Stimulated activated CD8-positive, alpha-beta memory T cell treated with anti-CD3 and anti-CD28 coated beads, Interleukin-4, amount 100 ng/mL, for 48 hours (primary cell): ENCODE data around the gene MAP2K3.
"Not testable (repeated sequence)": the region's sequence is repeated elsewhere in the genome, so short reads cannot be mapped to it uniquely, and the experiment has no call there.

ENCODE experiments used
- DNase-seq: peaks from one replicate; pipeline ENCODE4 v3.0.0-alpha.2; 2020

Gene MAP2K3

DNA sequence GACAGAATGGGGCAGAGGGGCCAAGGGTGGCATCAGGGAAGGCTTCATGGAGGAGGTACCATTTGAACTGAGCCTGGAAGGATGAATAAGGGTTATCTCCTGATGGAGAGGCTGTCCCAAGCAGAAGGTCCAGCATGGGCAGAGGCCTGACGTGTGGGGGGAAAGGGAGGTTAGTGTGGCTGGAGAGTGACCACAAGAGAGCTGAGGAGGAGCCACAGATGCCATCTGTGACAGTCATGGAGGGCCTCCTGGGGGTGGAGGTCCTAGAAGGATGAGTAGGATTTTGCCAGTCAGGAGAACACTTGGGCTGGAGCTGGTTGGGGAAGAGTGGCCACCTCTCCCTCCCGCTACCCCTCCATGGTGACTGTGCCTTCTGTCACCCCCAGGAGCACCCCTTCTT, 29.2 kb downstream of the MAP2K3 start:
- not testable (repeated sequence) for DNase-seq

DNA sequence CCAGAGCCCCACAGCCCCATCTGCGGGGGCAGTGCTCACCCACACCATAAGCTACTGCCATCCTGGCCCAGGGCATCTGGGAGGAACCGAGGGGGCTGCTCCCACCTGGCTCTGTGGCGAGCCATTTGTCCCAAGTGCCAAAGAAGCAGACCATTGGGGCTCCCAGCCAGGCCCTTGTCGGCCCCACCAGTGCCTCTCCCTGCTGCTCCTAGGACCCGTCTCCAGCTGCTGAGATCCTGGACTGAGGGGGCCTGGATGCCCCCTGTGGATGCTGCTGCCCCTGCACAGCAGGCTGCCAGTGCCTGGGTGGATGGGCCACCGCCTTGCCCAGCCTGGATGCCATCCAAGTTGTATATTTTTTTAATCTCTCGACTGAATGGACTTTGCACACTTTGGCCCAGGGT, 29.8 kb downstream of the MAP2K3 start:
- not testable (repeated sequence) for DNase-seq

DNA sequence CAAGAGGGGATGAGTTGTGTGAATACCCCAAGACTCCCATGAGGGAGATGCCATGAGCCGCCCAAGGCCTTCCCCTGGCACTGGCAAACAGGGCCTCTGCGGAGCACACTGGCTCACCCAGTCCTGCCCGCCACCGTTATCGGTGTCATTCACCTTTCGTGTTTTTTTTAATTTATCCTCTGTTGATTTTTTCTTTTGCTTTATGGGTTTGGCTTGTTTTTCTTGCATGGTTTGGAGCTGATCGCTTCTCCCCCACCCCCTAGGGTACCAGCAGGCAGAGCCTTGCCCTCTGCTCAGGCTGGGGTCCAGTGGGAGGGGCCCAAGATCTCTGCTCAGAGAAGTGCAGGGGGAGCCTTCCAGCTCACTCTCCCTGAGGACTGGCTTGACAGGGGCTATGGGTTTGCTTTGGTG, 30.2 kb downstream of the MAP2K3 start:
- not testable (repeated sequence) for DNase-seq

DNA sequence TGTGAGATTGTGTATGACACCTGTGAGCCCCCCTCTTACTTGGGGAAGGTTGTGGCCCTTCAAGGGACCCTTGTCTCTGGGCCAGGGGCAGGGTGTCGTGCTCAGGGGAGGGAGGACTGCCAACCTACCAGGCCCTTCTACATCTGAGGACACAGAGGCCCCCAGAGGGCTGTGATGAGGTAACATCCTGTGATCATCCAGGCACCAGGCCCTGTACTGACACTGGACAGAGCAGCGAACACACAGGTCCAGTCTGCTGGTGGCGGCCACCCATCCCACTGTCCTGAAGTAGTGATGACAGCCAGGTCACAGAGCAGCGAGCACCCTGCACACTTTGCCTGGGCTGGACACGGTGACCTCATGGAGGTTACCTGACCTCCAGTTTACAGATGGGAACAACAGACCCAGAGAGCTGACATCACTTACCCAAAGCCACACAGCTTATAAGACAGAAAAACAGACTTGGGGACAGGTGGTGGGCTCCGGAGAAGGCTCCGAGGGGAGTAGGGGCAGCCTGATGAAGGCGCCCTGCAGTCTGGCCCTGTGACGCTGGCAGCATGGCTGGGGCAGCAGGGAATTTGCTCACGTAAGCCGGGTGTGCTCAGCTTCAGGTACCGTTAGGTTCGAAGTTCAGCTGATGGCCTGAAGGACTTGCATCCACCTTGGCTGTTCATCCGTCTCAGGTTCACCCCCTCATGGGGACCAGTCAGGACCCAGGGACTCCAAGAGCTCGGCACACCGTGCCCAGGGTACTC, 30.9 kb downstream of the MAP2K3 start:
- not testable (repeated sequence) for DNase-seq

DNA sequence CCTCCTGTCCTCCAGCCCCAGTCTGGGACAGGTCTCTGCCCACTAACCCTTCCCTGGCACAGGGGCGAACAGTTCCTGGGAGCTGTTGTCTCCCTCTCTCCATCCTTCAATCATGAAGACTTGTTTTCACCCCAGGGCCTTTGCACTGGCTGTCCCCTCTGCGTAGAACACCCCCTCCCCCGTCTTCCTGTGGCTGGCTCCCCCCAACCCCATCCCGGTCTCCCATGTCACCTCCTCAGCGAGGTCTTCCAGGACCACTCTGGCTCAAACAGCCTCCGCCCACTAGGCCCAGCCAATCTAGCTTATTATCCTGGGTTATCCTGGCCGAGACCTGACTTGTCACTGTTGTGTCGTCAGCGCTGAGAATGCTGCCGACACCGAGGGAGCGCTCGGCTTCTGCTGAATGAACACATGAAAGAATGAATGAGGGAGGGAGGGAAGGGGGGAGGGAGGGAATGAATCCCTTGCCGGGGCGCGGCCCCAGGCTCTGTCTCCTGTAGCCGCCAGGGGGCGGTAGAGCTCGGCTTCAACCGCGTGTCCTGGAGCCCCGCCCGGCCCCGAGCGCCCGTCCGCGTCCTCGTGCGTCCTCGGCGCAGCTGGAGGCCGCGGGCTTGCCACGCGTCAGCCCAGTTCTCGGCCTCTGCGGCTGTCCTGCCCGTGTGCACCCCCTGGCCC, 31.8 kb downstream of the MAP2K3 start:
- not testable (repeated sequence) for DNase-seq

DNA sequence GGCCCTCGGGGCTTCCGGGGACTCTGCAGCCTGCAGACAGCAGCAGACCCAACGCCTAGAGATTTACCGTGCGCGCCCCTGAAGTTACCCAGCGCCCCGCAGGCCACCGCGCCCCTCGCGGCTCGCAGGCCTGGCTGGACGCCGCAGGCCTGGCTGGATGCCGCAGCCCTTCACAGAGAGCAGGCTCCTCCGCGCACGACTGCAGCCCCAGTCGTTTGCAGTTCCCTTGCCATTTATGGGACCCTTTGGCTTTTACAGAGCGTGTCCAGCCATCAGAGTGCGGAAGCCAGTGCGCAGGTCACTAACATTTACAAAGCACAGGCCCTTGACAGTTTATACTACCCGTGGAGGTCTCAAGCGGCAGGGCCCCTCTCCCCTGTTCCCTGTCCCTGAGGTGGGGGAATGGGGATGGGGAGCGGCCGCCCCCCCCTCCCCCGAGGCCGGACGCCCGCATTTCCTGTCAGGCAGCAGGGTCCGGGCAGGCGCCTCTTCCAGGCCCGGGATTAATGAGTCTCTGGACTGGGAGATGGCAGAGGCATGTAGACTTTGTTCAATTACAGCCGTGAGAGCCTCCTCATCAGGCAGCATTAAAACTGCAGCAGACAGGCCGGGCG, 32.5 kb downstream of the MAP2K3 start:
- DNase-seq = not testable (repeated sequence)

DNA sequence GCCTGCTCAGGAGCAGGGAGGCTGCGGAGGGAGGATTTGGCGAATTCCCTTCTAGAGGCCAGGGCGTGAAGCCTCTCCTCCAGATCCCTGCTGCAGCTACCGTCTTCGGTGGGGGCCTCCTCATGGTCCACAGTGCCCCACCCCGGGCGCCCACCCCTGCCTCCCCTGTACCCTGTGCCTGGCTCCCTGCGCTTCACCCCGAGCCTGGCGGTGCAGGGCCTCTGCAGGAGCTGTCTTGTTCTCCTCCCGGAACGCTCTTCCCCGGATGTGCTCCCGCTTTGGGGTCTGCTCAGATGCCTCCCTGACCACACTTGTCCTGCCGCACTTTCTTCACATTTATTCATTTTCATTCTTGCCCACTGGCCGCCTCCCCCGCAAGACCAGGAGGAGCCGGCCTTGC, 33.3 kb downstream of the MAP2K3 start:
- DNase-seq = not testable (repeated sequence)

DNA sequence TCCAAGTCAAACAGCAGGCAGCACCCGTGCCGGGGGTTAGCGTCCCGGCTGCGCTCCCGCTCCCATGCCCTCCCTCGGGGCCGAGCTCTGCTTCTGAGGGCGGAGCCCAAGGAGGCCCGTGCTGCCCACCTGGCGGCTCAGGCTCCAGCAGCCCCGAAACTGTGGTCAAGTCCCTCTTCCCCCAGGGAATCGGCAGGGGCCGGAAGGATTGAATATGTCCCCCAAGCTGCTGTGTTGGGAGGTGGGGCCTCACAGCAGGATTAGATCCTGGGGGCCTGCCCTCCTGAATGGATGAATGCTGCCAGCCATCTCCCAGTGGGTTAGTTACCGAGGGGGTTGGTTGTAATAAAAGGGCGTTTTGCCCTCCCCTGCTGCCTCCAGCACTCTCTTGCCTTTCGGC, 33.9 kb downstream of the MAP2K3 start:
- no peak for DNase-seq

DNA sequence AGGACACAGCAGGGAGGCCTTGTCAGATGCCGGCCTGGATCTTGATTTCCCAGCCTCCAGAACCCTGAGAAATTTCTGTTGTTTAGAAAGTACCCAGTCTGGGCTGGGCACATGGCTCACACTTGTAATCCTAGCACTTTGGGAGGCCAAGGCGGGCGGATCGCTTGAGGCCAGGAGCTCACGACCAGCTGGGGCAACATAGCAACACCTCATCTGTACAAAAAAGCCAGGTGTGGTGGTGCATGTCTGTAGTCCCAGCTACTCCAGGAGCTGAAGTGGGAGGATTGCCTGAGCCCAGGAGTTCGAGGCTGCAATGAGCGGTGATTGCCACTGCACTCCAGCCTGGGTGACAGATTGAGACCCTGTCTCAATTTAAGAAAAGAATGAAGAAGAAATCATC, 34.3 kb downstream of the MAP2K3 start:
- DNase-seq = not testable (repeated sequence)

DNA sequence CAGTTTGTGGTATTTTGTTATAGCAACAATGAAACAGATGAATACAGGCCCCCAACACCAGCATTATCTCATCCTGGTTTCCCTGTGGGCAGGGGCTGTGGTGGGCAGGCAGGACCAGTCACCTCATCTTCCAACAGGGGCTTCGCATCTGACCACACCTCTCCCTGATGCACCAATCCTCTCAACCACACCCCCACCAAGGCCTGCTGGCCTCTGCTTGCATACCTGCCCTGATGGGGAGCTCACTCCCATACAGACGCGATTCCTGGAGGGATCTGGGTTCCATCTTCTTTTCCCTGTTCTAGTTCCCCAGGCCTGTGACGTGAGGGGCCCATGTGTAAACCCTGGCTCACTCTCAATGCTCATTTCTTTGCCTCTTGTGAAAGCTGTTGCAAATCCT, 34.7 kb downstream of the MAP2K3 start:
- not testable (repeated sequence) for DNase-seq

DNA sequence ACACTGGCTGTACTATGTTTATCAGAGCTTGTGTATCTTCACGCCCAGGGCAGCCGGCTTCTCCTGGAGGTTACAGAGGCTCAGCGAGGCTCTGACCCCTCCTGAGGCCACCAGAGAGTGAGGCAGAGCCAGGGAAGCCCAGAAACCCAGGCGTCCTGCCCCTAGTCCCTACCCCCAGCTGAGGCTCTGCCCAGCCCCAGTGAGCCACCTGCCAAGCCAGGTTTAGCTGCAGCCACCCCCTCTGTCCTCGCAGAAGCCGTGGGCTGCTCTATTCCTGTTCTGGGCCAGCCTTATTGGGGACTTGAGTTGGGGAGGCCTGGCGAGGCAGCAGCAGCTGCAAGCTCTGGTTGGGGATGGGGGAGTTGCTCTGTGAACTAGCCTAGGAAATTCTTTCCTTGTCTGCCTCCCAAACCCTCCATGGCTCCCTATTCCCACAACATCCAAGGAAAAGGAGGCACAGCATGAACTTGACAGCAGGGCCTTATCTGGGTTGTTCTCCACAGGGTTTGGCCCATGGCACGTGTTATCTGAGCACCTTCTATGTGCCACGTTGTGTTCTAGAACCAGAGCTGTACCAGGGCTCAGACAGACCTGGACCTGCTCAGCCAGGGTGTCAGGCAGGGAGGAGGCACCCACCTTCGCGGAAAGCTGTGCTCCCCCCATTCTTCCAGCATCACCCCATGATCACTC, 35.3 kb downstream of the MAP2K3 start:
- not testable (repeated sequence) for DNase-seq

DNA sequence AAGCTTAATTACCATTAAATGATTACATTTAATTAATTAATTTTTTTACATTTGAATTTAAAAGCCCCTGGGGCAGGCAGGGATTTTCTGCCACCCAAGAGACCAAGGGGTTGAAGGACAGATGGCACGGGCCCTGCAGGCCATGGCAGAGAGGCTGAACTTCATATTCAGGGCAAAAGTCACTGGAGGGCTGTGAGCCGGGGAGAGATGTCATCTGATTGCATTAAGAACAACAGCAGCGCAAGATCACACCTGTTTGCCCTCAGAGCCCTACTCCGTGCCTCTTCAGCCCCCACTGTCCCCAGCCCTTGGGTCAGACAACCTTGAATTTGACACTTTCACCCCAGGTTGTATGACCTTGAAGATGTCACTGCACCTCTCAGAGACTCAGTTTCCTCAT, 35.9 kb downstream of the MAP2K3 start:
- DNase-seq = not testable (repeated sequence)

DNA sequence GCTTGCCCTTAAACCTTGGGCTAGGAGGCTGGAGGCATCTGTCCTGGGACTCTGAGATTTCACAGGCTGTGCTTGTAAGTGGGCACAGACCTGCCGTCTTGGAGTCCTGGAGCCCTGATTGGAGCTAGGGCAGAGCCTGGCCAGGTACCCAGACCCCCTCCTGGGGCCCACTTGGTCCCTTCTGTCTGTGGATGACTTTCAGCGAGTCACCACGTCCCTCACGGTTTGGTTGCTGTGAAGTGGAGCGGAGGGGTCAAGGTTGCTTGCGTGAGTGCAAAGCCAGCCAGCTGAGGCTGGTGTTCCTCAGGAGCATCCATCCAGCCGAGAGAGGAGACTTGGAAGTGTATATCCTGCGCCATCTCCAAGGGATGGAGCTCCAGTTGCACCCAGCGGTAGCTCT, 36.5 kb downstream of the MAP2K3 start:
- not testable (repeated sequence) for DNase-seq

DNA sequence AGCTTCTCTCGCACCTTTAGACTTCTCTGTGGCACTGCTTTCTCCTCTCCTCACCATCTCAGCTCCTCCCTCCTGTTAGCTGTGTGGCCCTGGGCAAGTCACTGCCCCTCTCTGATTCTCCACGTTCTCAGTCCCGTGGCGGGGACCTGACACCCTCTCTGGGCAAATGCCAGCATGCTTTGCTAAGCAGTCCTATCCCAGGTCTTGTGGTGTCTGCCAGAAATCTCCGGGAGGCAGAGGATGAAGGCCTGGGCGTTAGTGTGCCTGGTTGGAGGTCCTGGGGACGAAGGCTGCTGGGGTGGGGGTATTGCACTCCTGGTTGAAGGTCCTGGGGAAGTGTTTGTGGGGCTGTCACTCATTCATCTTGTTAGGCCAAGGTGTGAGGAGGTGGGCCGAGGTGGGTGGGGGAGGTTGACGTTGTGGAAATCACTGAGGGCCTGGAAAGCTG, 37.3 kb downstream of the MAP2K3 start:
- not testable (repeated sequence) for DNase-seq

DNA sequence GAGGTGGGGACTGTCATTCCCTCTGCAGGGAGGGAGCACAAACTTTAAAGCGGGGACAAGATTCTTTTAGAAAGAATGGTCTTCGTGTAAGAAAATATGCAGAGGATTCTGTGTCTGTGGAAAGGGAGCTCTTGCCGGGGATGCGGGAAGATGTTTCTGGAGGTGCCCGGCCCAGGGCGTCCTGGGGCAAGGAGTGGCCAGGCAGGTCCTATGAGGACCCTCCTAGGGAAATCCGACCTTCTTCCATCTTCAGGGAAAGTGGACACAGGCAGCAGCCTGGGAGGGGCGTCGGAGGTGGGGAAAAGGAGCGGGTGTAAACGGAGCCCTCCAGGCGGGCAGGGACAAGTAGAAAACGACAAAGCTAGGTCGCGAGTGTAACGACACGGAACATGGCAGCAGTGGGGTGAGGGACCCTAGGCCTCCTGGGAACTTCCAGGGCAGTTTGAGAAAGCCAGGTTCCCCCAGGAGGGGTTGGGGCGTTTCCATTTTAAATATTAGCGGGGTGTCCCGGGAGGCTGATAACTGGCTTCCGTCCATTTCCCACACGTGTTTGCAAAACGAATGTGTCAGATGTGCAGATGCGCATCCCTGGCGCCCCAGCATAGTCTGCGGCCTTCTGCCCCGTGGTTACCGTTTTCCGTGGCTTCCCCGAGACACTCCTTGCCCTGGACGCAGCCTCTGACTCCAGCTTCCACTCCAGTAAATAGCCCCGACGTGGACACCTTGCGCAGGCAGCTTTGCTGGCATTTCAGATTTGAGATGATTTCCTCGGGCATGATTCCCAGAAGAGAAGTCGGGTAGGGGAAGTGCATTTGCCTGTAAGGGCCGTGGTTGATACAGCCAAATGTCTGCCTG, 39.0 kb downstream of the MAP2K3 start:
- DNase-seq = not testable (repeated sequence)

DNA sequence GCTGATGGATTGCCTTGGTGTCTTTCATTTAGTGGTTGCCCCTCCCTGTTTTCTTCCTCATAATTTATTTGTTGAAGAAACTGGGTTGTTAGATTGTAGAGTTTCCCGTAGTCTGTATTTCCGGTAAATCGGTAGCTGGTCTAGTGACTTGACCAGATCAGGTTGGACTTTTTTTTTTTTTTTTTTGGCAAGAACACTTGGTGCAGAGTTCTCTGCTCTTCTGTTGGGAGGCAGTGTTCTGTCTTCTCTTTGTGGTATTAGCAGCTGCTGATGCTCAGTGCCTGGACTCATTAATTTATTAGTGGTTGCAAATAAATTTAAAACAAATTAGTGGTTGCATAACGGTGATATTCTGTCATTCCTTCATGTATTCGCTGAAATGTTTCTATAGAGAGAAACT, 40.2 kb downstream of the MAP2K3 start:
- not testable (repeated sequence) for DNase-seq

DNA sequence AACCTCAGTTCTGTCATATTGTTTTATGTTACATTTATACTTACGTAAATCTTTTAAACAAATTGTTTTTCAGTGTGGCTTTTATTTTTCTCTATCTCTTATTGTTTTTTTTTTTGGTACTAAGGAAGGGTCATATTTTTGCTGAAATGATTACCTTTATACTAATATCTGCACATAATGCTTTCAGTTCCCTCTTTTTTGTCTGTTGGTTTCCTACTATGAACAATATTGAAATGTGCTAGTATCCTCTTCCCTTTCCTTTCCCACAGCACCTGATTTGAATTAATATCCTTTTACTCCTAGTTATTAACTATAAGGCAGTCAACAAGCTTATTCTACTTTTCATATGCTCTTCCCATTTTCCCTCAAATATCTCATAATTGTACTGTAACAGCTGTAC, 43.4 kb downstream of the MAP2K3 start:
- not testable (repeated sequence) for DNase-seq

DNA sequence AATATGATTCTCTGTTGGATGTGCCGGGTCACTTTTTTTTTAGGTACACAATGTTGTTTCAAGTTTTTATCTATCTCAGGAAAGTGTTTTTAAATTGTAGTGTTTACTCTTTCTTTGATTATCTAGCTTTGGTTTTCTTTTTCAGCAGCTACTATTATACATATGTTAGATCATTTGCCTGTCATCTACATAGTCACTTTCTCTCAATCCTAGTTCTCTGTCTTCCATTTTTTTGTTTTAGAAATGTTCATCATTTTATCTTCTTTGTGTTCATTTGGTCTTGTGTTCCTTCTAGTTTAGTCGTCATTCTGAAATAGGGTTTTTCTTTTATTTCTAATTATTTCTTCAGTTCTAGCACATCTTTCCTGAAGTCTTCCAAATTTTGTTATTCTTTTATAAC, 44.3 kb downstream of the MAP2K3 start:
- not testable (repeated sequence) for DNase-seq

DNA sequence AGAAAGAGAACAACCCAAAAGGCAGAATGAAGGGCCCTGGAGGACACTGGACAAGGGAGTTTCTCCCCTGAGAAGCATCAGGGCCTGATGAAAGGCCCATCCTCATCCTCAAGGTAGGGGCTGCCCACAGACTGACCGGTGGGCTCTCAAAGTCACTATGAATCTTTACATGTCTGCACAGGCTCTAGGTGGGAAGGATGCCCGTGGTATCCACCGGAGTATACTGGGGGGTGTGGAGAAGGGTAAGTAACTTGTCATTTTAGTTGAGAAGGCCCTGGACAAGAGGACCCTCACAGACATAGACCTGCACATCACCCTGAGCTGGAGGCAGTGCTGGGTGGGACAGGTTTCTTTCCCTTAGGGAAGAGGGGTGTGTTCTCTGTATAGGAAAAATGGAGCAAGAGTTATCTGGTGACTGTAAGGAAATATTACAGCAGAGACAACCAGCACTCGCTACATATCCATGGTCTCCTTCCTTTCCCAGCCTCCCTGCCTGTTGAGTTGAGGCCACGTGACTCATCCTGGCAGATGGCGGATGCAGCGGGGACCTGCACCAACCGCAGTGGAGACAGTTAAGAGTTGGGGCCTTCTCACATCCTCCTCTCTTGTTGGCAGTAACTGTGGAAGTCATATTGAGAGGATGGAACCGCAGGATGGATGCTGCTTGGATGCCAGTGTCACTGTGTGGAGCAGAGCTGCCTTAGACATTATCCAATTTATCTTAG, 46.1 kb downstream of the MAP2K3 start:
- no peak for DNase-seq

DNA sequence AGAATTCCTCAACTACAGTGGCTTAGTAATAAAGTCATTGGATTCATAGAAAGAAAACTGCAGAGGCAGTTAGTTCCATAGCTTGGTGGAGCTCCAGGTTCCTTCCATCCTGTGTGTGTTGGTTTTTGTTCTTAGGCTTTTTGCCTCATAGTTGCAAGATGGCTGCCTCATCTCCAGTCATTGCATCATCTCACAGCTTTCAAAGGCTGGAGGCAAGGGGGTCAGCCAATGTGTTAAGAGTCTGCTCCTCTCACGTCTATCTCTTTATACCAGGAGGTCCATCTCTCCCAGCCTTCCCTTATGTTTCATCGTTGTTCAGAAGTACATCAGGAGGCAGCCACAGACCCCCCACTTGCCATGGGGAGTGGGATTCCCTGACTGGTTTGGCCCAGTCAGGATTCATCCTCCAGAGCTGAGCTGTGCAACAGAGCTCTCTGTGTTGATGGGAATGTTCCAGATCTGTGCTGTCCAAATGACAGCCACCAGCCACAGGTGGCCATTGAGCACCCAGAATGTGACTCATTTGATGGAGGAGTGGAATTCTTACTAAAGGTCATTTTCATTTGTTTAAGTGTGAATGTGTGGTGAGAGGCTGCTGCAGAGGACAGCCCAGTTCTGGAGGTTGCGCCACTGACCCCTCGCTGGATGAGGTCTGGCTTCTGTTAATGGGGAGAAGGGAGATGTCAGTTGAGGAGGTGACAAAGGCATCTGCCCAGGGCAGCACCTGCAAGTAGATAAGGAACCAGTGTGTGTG, 52.2 kb downstream of the MAP2K3 start:
- DNase-seq = not testable (repeated sequence)
